SU-DHL-6 (cell line): Measurements from ENCODE around the gene TXNRD1.

Source experiments
- EZH2phosphoT487 ChIP-seq: fragments of 200-600 bp; sonication (generic), shearing (Covaris generic); conservative IDR thresholded peaks from 2 replicates; pipeline ENCODE4 v1.6.1; 2018; ENCODE audit warnings: mild to moderate bottlenecking, antibody characterized with exemption, low read length, moderate library complexity, mixed read lengths
- TF ChIP-seq, protein P1 (sequence below): fragments of 200-600 bp; sonication (generic); IDR thresholded peaks from one replicate; pipeline ENCODE4 v1.5.1; 2017; ENCODE audit warnings: antibody characterized with exemption, mild to moderate bottlenecking, low read length, moderate library complexity; ENCODE audit not compliant: insufficient read depth, poor library complexity, severe bottlenecking

- TF ChIP-seq, protein P1, sequence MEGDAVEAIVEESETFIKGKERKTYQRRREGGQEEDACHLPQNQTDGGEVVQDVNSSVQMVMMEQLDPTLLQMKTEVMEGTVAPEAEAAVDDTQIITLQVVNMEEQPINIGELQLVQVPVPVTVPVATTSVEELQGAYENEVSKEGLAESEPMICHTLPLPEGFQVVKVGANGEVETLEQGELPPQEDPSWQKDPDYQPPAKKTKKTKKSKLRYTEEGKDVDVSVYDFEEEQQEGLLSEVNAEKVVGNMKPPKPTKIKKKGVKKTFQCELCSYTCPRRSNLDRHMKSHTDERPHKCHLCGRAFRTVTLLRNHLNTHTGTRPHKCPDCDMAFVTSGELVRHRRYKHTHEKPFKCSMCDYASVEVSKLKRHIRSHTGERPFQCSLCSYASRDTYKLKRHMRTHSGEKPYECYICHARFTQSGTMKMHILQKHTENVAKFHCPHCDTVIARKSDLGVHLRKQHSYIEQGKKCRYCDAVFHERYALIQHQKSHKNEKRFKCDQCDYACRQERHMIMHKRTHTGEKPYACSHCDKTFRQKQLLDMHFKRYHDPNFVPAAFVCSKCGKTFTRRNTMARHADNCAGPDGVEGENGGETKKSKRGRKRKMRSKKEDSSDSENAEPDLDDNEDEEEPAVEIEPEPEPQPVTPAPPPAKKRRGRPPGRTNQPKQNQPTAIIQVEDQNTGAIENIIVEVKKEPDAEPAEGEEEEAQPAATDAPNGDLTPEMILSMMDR = no peak
- no peak for TF ChIP-seq EZH2phosphoT487
These were observed 140.9 kb downstream of the TXNRD1 start for GRCh38 chr12:104356231-104357115.
